ENCODE measurements around the gene CAV1. TPM values are rescaled to one million over a fixed set of nuclear protein-coding genes. Genes with fewer than 3 reads are reported as not detected.

CAV1 gene
- total and polyA plus RNA-seq, 4 donors = 121 to 616 (median 323) TPM

DNA sequence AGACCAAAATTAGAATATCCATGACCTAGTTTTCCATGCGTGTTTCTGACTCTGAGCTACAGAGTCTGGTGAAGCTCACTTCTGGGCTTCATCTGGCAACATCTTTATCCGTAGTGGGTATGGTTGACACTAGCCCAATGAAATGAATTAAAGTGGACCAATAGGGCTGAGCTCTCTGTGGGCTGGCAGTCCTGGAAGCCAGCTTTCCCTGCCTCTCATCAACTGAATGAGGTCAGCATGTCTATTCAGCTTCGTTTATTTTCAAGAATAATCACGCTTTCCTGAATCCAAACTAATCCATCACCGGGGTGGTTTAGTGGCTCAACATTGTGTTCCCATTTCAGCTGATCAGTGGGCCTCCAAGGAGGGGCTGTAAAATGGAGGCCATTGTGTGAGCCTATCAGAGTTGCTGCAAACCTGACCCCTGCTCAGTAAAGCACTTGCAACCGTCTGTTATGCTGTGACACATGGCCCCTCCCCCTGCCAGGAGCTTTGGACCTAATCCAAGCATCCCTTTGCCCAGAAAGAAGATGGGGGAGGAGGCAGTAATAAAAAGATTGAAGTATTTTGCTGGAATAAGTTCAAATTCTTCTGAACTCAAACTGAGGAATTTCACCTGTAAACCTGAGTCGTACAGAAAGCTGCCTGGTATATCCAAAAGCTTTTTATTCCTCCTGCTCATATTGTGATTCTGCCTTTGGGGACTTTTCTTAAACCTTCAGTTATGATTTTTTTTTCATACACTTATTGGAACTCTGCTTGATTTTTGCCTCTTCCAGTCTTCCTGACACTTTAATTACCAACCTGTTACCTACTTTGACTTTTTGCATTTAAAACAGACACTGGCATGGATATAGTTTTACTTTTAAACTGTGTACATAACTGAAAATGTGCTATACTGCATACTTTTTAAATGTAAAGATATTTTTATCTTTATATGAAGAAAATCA, 35.5 kb downstream of the CAV1 start:
- Histone ChIP-seq H3K36me3 (ENCODE audit: control insufficient read depth in 4 of 4, insufficient read depth in 4 of 4, low read length in 4 of 4) (peaks cover 0 to 11% (median 8%) of the 10 kb centered on the region in 4 donors), H3K27ac (ENCODE audit: low read depth in 1 of 2, low read length in 1 of 2) (peak overlapping the region in 1 of 2 donors; percentile 41), H3K9me3 (ENCODE audit: control insufficient read depth in 4 of 4, insufficient read depth in 3 of 4, low read length in 3 of 4) (no peaks in the 10 kb centered on the region), H3K9ac (ENCODE audit: insufficient read depth in 1 of 2, low read length in 2 of 2) (no peak overlapping the region), H3K4me3 (no peak overlapping the region), H3K4me1 (ENCODE audit: control insufficient read depth in 5 of 5, insufficient read depth in 5 of 5, low read length in 5 of 5) (peaks cover 0 to 15% (median 6%) of the 10 kb centered on the region in 5 donors), H3K27me3 (ENCODE audit: control insufficient read depth in 3 of 3, insufficient read depth in 3 of 3, low read length in 2 of 3) (no peaks in the 10 kb centered on the region)
- DNase-seq (peak in 2 of 3 donors; percentile 34 to 54), ATAC-seq (ENCODE audit: insufficient read depth, low FRiP score) (no peak)
- TF ChIP-seq CTCF (IDR thresholded peaks at IDR 0.05; ENCODE audit: control extremely low read depth, extremely low read depth) = no peak
- 61 to 77% methylated on average over 7 of the region's 7 CpGs for WGBS, 2 donors

GRCh38 chr7:116561697-116562483, 37.1 kb downstream of the CAV1 start:
- Histone ChIP-seq H3K9ac (ENCODE audit: insufficient read depth in 1 of 2, low read length in 2 of 2) (no peak overlapping the region), H3K36me3 (ENCODE audit: control insufficient read depth in 4 of 4, insufficient read depth in 4 of 4, low read length in 4 of 4) (peaks cover 0 to 11% (median 8%) of the 10 kb centered on the region in 4 donors), H3K27ac (ENCODE audit: low read depth in 1 of 2, low read length in 1 of 2) (peak overlapping the region in 1 of 2 donors; percentile 50), H3K4me3 (no peak overlapping the region), H3K4me1 (ENCODE audit: control insufficient read depth in 5 of 5, insufficient read depth in 5 of 5, low read length in 5 of 5) (peaks cover 0 to 10% (median 6%) of the 10 kb centered on the region in 5 donors), H3K27me3 (ENCODE audit: control insufficient read depth in 3 of 3, insufficient read depth in 3 of 3, low read length in 2 of 3) (no peaks in the 10 kb centered on the region), H3K9me3 (ENCODE audit: control insufficient read depth in 4 of 4, insufficient read depth in 3 of 4, low read length in 3 of 4) (no peaks in the 10 kb centered on the region)
- DNase-seq = no peak
- no peak for TF ChIP-seq CTCF (IDR thresholded peaks at IDR 0.05; ENCODE audit: control extremely low read depth, extremely low read depth)
- ATAC-seq (ENCODE audit: insufficient read depth, low FRiP score) = no peak
- 70 to 78% methylated on average over 2 of the region's 2 CpGs for WGBS, 2 donors

DNA sequence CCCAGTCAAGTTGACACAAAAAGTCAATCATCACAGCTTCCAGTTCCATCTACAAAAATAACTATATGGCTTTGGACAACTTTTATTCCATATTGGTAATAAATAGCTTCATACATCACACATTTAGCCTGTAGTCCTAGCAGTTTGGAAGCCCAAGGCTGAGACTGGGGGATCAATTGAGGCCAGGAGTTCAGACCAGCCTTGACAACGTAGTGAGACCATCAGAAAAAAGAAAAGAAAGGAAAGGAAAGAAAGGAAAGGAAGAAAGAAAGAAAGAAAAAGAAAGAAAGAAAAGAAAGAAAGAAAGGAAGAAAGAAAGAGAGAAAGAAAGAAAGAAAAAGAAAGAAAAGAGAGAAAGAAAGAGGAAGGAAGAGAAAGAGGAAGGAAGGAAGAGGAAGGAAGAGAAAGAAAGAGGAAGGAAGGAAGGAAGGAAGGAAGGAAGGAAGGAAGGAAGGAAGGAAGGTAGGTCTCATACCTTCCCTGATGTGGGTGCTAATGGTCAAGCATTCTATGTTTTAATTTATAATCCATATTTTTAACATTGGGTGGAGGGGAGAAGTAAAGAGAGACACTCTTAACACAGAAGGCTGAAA, 37.8 kb downstream of the CAV1 start:
- Histone ChIP-seq H3K4me1 (ENCODE audit: control insufficient read depth in 5 of 5, insufficient read depth in 5 of 5, low read length in 5 of 5) (peaks cover 0 to 9% (median 5%) of the 10 kb centered on the region in 5 donors), H3K4me3 (no peak overlapping the region), H3K27ac (ENCODE audit: low read depth in 1 of 2, low read length in 1 of 2) (no peak overlapping the region), H3K9me3 (ENCODE audit: control insufficient read depth in 4 of 4, insufficient read depth in 3 of 4, low read length in 3 of 4) (no peaks in the 10 kb centered on the region), H3K36me3 (ENCODE audit: control insufficient read depth in 4 of 4, insufficient read depth in 4 of 4, low read length in 4 of 4) (peaks cover 0 to 11% (median 6%) of the 10 kb centered on the region in 4 donors), H3K9ac (ENCODE audit: insufficient read depth in 1 of 2, low read length in 2 of 2) (no peak overlapping the region), H3K27me3 (ENCODE audit: control insufficient read depth in 3 of 3, insufficient read depth in 3 of 3, low read length in 2 of 3) (no peaks in the 10 kb centered on the region)
- DNase-seq (no peak), ATAC-seq (ENCODE audit: insufficient read depth, low FRiP score) (no peak)
- 86 to 96% methylated on average over 1 of the region's 1 CpG for WGBS, 2 donors
- TF ChIP-seq CTCF (IDR thresholded peaks at IDR 0.05; ENCODE audit: control extremely low read depth, extremely low read depth) = no peak

Measured in lung (tissue), 12 donors.